GM10266 (cell line): ENCODE results near the gene LHX4.

ENCODE experiments used
- DNase-seq: peaks from one replicate; pipeline ENCODE4 v3.0.0; 2012; ENCODE audit errors: extremely low spot score
- CTCF ChIP-seq: IDR thresholded peaks from 2 replicates; pipeline ENCODE4 v1.5.1; 2012; ENCODE audit warnings: mild to moderate bottlenecking, low read depth; ENCODE audit not compliant: control insufficient read depth, insufficient read depth; ENCODE audit errors: missing control alignments

Gene LHX4

GRCh38 chr1:180215856-180216625 is 14.0 kb upstream of the LHX4 start:
- TF ChIP-seq CTCF: no peak
- DNase-seq: no peak

GRCh38 chr1:180217006-180217405 is 13.1 kb upstream of the LHX4 start:
- TF ChIP-seq CTCF: no peak
- no peak for DNase-seq

- no peak for DNase-seq
Observed at GRCh38 chr1:180218806-180219765, 11.0 kb upstream of the LHX4 start.

GRCh38 chr1:180219776-180220175 is 10.3 kb upstream of the LHX4 start:
- no peak for TF ChIP-seq CTCF
- no peak for DNase-seq

More at GRCh38 chr1:180218806-180219765, 11.0 kb upstream of the LHX4 start:
- TF ChIP-seq CTCF: no peak

GRCh38 chr1:180221462-180221861 is 8.6 kb upstream of the LHX4 start:
- no peak for TF ChIP-seq CTCF
- no peak for DNase-seq

- no peak for DNase-seq
- no peak for TF ChIP-seq CTCF
Observed at GRCh38 chr1:180224902-180225301, 5.2 kb upstream of the LHX4 start.
